ENCODE data around the gene PLPP6.

PLPP6 gene

DNA sequence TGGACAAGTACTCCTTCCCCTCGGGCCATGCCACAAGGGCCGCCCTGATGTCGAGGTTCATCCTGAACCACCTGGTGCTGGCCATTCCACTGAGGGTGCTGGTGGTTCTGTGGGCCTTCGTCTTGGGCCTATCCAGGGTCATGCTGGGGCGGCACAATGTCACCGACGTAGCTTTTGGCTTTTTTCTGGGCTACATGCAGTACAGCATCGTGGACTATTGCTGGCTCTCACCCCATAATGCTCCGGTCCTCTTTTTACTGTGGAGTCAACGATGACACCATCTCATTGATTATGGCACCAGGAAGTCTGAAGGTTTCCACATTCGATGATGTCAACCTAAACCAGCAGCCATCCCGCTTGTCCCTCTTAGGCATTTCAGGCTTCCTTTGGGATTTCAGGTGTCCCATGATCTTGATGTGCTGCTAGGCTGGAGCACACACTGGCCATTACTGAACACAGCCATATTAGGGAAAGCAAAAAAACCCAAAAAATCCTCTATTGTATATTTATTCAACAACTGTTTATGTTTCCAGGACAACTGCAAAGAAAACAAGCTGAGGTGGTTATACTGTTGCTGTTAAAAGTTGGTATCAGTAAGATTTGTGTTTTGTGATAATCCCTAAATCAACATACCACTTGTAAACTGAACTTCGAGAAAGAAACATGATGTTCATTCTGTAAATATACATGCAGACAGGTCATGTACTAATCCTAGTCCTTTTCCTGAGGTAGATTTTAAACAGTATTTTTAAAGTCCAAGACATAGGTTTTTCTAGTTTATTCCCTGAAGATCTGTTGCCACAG is 1.1 kb downstream of the PLPP6 start:
- no peak for DNase-seq

DNA sequence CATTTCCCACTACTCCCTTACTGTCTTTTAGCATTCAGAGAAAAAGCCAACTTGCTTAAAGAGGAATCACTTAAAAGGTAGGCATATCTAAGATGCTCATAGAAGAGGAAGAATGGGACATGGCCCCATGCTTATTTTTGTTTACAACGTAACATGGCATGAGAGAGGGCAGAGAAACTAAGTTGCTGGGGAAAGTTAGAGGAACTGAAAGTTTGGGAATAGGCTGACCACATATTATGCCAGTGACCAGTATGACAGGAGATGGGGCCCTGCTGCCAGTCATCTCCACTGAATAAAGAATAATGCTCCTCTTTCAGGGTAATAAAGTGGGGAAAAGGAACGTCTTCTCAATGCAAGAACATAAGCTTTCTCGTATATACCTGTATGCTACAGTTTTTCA is 1.9 kb downstream of the PLPP6 start:
- DNase-seq: no peak

DNA sequence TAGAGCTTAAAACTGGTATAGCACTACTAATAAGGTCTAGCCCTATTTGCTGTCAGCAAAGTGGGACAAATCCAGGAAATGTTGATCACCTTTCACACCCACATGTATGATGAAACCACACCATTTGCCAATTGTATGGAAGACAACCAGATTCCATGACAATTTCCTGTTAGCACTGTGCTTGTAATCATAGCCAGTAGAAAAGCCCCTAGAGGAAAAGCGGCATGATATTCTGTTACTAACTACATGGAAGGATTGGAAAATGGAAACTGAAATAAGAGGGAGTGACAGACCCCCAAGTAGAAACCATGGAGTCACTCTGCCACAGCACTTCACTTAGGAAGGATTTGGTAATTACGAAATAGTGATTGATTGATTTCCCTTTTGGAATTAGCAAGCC is 3.3 kb downstream of the PLPP6 start:
- no peak for DNase-seq

DNA sequence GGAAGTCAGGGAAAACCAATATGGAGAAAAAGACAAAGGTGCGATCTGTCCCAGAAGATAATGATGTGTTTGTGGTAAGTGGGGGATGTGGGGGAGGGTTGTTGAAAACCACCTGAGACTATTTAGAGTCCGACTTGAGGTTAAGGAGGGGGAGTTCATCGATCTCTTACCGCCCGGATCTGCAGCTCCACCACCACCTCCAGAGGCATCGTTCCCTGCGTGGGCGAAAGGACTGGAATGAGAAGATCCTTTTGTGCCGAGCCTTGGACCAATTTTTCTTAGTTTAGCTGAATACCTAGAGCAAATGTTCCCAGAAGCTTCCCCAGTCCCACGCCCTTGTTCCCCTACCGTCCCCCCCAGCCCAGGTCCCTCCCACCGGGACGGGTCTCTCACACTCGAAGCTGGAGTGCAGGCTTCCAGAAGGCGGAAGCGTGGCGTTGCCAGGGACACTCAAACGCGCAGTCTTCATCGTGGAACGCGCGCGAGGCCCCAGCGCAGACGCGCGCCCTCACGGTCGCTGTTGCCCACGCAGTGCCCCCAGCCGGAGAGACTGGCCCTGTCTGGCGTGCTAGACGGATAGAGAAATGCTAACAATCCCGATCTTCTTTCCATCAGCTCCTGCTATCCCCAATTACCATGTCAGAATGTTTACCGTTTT is 4.1 kb downstream of the PLPP6 start, which contains the start of gene SPATA6L:
Gene SPATA6L (minus strand): TSS at position 439 of the 658 bp plus-strand sequence. CDS start 230 bp downstream, at position 209.
- DNase-seq: no peak

DNA sequence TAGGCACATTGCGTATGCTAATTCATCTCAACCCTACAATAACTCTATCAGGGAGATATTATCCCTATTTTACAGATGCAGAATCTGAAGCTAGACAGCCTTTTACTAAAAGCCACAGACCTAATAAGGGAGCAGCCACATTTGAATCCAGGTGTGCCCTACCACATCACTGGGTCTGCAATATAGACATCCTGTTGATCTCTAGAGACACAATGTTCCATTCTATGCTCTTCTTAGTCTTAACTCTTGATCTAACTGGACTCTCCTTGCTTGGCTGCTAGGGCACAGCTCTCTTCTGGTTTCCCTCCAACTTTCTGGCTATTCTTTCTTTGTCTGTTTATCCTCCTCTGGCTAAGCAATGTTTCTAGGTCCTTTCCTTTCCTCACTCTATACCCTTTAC is 5.6 kb downstream of the PLPP6 start:
- DNase-seq: no peak

DNA sequence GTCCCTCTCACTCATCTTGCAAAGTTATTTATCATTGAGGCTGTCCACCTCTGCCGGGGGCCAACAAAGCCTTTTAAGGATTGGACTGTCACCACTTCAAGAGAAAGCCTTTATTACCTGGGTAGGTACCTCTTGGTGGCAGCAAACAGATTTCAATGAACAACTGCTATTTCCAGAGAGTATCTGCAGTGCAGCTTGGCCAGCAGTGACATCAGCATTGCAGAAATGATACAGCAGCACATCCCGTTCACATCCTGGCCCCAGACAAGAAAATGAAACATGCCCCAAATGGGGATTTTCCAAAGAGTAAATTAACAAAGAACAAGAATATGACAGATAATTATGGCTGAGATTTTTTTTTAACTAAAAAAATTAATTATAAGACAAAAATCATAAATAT is 6.5 kb downstream of the PLPP6 start:
- DNase-seq: no peak

DNA sequence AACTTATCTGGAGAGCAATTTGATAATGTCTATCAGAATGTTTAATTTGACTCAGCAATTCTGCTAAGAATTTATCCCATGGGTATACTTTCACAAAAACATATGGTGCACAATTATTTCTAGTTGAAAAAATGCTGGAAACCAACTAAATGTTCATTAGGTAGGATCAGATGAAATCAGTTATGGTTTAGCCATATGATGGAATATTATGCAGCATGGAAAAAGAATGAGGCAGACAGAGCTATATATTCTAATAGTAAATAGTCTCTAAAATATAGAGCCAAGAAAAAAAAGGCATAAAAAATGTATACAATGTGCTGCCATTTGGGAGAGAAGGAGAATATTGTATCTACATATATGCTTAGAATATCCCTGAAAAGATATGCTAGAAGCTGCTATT is 7.8 kb downstream of the PLPP6 start:
- no peak for DNase-seq

DNA sequence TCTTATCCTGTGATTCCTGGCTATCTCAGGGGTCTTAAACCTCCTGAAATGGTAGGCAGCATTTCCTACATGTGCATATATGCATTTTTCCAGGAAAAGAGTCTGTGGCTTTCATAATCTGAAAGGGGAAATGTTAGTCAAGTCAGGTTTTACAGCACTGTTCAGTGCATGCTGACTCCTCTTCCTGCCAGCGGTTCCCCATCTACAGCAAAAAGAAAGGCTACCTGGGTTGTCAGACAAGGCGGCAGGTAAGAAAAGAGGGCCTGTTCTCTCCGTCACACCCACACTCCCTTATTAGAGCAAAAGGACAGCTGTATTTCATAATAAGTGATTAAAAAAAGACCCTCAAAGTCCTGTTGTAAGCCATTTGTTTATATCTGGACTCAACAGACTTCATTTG is 8.5 kb downstream of the PLPP6 start:
- DNase-seq: no peak

DNA sequence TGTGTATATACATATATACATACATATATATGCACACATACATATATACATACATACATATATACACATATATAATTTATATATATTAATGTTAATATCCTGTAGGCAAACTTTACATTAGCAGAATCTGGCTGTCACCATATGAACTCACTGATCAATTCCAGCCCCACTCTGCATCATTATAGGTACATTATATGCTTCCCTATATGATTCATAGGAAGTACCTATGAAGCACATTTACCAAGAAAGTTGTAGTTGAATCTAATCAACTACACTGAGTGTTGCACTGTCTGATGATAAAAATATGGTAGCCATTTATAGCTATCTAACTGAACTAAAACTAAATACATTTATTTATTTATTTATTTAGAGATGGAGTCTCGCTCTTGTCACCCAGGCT is 9.6 kb downstream of the PLPP6 start:
- no peak for DNase-seq

DNA sequence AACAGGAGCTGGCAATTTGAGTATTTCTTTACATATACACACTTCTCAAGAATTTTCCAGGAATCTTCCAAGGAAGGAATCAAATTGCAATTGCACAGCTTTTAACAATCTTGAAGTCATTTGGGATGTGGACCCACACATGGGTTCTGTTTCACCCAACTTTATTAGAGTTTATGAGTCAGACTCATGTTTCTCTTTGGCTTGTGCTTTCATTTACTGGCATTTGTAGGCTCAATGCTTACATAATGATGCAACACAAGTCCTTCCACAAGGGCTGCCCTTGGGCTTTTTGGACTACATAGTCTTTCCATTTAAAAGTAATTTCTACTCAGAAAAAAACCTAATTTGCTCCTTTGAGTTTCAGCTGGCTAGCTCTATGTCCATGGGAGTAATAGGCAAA is 12.7 kb downstream of the PLPP6 start:
- no peak for DNase-seq

DNA sequence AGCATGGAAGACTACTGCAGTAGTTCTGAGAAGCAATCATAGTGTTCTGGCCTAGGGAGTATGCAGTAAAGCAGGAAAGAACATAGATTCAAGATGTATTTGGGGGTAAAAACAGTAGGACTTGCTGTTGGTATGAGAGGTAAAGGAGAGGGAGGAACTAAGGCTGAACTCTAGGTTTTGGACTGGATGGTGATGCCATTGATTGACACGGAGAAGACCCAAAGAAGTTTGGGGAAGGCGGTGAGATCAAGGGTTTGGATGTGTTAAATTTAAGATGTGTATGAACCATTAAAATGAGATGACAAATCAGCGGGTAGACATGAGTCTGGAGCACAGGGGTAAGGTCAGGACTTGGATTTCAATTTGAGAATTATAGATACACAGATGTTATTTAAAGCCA is 15.3 kb downstream of the PLPP6 start:
- DNase-seq: no peak

DNA sequence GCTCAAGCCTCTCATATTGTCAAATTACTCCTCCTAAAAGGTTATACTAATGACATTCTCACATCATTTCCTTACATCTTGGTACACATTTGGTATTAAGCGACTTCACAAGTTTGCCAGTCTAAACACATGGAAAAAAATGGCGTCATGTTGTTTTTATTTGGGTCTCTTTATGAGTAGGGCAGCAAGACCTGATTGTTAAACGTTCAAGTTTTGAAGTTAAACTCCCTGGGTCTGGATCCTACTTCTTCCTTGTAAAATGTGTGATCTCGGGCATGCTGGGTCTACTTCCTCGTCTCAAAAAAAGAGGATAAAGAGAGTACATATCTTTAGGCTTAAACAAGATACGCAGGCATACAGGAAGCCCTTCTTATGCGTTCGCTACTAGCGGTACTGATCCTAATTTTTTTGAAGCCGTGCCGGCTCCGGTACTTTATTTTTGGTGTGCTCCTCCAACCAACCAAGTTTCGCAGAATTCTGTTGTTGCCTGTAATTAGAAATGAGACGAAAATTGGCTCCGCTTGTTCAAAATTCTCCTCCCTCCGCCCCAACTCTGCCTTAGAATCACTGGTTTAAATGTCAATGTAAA is 16.7 kb downstream of the PLPP6 start:
- DNase-seq: peak; percentile 65

DNA sequence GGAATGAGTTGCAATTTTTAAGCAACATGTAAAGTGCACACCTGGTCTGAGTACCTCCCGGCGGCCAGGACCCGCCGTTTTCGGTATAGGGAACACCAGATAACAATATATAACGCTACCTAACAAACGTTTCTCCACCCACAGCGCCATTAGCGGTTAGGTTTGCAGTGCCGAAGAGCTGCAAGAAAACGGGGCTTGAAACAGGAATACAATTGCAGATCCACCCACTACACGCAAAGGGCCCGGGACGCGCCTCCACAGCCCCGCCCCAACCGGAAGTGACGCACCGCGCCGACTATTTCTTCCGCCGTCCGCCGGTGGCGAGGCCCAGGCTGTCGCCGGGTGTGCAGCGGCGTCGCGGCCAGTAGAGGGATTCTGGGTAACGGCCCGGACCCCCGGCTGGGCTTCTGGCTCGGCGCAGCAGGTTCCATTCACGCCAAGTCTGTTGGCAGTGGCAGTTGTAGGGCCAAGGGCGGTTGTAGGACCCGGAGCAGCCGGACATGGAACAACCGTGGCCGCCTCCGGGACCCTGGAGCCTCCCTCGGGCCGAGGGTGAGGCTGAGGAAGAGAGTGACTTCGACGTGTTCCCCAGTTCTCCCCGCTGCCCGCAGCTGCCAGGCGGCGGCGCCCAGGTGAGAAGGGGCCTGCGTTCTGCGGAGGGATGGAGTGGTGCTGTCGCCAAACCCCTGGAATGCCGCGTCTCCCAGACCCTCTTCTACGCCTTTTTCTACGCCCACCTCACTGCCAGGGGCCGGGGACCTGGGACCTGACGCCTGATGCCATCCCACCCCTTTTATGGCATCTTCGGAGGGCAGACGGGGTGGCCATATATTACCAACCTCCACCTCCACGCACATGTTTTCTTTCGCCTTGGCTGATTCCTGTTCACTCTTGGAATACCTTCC is 17.4 kb downstream of the PLPP6 start, which contains the start of gene CDC37L1:
Gene CDC37L1 (plus strand): TSS at position 302 of the 905 bp plus-strand sequence. CDS start 199 bp downstream, at position 501.
- DNase-seq: peak; percentile 87

DNA sequence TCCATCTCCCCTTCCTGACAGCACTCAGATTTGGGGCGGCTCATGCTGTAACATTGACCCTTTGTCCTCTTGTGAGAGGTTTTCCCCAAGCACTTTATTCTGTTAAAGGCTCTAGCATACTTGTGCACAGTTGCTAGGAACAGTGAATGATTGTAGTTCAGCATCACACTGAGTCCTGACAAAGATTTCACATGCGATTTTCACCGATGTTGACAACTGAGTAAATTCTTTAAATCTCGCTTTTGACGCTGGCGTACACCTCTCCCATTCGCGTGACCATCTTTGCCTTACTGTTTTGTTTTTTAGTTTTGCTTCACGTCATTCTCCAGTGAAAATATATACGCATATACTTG is 18.1 kb downstream of the PLPP6 start:
- DNase-seq: no peak

DNA sequence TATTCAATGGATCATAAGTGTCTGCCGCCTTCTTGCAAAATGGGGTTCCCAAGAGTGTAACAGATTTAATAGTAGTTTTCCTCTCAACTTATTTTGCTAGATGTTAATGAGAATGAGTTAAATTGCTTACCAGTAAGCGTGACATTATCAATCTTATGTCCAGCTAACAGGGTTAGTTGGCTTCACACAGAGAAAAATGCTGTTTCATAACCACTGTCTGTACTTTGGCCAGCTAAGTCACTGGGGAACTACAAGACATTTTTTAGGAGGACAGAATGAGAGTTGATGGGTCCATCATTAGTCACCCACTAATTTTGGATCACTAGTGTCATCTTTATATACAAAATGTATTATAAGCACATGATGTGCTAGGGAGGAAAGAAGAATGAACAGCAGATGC is 18.7 kb downstream of the PLPP6 start:
- no peak for DNase-seq

DNA sequence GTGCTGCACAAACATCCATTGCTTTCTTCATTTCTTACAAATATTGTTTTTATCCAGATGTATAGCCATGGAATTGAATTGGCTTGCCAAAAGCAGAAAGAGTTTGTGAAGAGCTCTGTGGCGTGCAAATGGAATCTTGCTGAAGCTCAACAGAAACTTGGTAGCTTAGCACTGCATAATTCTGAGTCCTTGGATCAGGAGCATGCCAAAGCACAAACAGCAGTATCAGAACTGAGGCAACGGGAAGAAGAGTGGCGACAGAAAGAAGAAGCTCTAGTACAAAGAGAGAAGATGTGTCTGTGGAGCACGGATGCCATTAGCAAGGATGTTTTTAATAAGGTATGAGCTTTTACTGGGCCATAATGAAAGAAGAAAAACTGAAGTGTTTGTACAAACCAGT is 22.7 kb downstream of the PLPP6 start:
- no peak for DNase-seq

DNA sequence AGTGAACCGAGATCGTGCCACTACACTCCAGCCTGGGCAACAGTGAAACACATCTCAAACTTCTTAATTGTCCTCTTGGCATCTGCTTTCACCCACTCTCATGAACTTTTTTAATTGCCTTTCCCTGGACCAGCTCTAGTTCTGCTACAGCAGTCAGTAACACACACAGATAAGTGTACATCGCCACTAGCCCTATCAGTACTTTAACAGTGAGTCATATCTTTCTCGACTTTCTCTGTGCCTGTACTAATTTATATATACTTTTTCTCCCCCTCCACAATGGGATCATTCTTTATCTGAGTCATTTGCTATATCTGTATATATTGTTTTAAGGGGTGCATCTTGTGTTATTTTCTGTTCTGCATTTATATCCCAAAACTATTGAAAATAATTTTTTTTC is 24.0 kb downstream of the PLPP6 start:
- DNase-seq: no peak

DNA sequence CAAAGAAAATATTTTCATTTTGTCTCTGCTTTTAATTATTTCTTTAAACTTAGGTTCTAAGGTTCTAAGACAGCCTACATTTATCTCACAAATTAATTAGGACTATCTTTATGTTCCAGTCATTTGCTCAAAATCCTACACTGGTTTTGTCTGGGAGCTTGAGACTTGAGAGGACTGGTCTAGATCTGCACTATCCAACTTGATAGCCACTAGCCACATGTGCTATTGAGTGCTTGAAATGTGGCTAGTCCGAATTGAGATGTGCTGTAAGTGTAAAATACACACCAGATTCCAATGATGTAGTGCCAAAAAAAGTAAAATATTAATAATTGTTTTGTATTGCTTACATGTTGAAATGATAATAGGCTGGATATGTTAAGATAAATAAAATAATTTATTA is 24.5 kb downstream of the PLPP6 start:
- no peak for DNase-seq

DNA sequence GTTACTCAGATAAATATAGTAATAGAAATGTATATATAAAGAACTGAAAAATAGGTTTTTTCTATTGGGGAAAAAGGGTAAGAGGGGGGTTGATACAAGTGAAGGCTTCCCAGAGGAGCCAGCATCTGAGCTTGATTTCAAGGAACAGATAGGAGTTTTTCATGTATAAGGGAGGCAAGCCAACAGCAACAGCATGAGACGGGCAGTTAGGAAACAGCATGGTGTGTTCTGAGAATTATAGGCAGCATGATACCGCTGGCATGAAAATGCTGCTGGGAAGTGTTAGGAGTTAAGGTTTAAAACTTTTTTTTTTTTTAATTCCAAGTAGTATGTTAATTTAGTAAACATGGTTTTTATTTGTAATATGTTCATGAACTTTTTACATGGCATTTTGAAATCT is 26.9 kb downstream of the PLPP6 start:
- no peak for DNase-seq

DNA sequence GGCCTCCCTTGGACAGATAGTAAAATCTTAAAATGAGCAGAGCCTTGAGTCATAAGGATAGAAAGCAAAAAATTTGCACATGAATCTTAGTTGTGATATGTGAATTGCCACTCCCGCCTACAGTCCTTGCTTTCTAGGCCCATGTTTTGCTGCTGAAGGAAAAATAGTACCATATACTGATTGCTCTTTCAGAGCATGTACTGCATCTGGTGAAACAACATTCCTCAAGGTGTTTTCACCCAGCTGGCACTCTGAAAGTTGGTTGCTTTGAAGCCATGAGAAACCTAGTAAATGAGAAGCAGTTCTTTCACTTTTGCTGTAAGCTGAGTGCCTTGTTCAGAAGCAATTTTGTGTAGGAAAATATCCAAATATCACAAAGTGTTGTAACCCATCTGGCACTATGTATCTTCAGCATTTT is 27.6 kb downstream of the PLPP6 start:
- DNase-seq: no peak

DNA sequence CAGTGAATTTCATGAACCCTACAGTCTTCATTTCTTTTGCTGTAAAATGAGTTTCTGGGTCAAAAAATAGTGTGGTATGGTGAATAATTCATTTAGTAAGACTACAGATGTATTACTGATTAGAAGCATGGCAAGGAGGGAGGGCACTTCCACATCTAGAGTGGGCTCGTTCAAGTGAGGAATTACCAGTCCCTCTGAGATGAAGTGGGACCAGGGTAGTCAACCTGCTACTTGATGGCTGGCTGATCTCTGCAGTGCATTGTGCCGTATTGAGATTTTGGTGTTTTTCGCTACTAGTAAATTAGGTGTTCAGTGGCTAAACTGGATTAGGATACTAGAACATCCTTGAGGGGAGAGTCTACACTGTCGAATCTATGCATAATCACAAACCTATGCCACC is 28.1 kb downstream of the PLPP6 start:
- no peak for DNase-seq

DNA sequence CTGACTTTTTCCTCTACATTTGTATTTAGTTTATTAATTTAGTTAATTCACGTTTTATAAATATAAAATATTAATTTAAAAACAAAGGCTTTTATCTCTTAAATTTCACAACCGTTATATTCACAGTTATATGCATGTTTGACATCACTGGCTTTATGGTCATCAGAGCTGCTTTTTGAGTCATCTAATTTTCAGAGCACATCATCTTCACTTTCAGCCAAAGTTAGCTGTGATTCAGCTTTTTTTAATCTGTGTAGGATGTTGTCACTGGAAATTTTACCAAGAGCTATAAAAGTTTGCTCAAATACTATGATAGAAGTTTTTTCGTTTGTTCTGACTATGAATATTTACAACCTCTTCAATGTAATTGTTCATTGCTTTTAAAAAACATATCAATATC is 29.7 kb downstream of the PLPP6 start:
- no peak for DNase-seq

DNA sequence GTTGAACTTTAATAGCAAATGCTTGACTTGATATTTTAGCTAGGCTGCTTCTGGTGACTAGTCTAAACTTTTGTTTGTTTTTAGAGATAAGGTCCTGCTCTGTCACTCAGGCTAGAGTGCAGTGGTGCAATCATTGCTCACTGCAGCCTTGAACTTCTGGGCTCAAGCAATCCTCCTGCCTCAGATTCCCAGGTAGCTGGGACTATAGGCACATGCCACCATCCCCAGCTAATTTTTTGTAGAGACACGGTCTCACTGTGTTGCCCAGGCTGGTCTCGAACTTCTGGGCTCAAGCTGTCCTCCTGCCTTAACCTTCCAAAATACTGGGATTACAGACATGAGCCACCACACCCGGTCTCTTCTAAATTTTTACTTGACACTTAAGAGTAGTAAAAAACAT is 38.0 kb downstream of the PLPP6 start:
- DNase-seq: no peak
